H1 (cell line): Measurements from ENCODE around the gene TSR3. TPM values are rescaled to one million over a fixed set of nuclear protein-coding genes. Genes with fewer than 3 reads are reported as not detected.

Experiments used
- CTCF ChIA-PET: fragments of 300-600 bp; sonication (Branson Sonifier 250); formaldehyde crosslinking; loops from one replicate; lab custom pipeline; 2021; ENCODE audit not compliant: partially characterized antibody; lab: Charles Lee
- POLR2A ChIA-PET: fragments of 300-600 bp; sonication (Branson Sonifier 250); formaldehyde crosslinking; loops from one replicate; lab custom pipeline; 2021; ENCODE audit warnings: inconsistent platforms; ENCODE audit not compliant: partially characterized antibody; lab: Charles Lee
- DNase-seq, 2 experiments: peaks; one replicate each; pipeline versions ENCODE4 v3.0.0 to v3.0.0-alpha.2; 2010 to 2022; ENCODE audit warnings: low spot score in 2 of 2, low read depth in 1 of 2, mixed read lengths in 1 of 2
- FAIRE-seq: peaks from 2 replicates; lab custom pipeline; 2011; peaks lifted over from hg19 to GRCh38; lab: Jason Lieb, UNC
- H2AFZ ChIP-seq: 2 replicates; pipeline ENCODE4 v1.8.1; 2012; ENCODE audit warnings: low read length, inconsistent platforms
- H2AK5ac ChIP-seq: 2 replicates; pipeline ENCODE4 v1.6.1; 2013; ENCODE audit warnings: low read depth, low read length
- H2BK120ac ChIP-seq: replicated peaks from 2 replicates; pipeline ENCODE3; 2013; ENCODE audit warnings: low read depth, low read length, inconsistent platforms
- H2BK12ac ChIP-seq: 2 replicates; pipeline ENCODE4 v1.6.1; 2013; ENCODE audit warnings: low read depth, low read length
- H2BK15ac ChIP-seq: 2 replicates; pipeline ENCODE4 v1.6.1; 2013; ENCODE audit warnings: low read length
- H2BK20ac ChIP-seq: 2 replicates; pipeline ENCODE4 v1.6.1; 2013; ENCODE audit warnings: low read length
- H2BK5ac ChIP-seq: 2 replicates; pipeline ENCODE4 v1.6.1; 2013; ENCODE audit warnings: low read depth, low read length
- H3K14ac ChIP-seq: 2 replicates; pipeline ENCODE4 v1.6.1; 2013; ENCODE audit warnings: inconsistent platforms; ENCODE audit not compliant: insufficient read length
- H3K18ac ChIP-seq: 2 replicates; pipeline ENCODE4 v1.6.1; 2013; ENCODE audit warnings: low read length; ENCODE audit errors: extremely low read depth
- H3K23ac ChIP-seq: 2 replicates; pipeline ENCODE4 v1.6.1; 2013; ENCODE audit warnings: inconsistent platforms; ENCODE audit not compliant: insufficient read length
- H3K23me2 ChIP-seq: 2 replicates; pipeline ENCODE4 v1.6.1; 2013; ENCODE audit warnings: low read depth, low read length
- H3K27ac ChIP-seq: 2 replicates; pipeline ENCODE4 v1.6.1; 2011; ENCODE audit warnings: low read depth, low read length, inconsistent platforms
- H3K27me3 ChIP-seq, 4 experiments: replicated peaks in 1 of 4; 1 replicate in 1 of 4; 2 replicates in 3 of 4; pipeline versions ENCODE4 v1.6.1 to v1.8.1; 2011 to 2013; ENCODE audit warnings: low read length in 3 of 4, mild to moderate bottlenecking in 3 of 4, inconsistent platforms in 2 of 4, mixed read lengths in 2 of 4, moderate library complexity in 1 of 4; ENCODE audit not compliant: control insufficient read depth in 3 of 4, insufficient read depth in 3 of 4; ENCODE audit errors: extremely low read depth in 1 of 4
- H3K36me3 ChIP-seq, 4 experiments: 2 replicates each; pipeline versions ENCODE4 v1.6.1 to v1.8.1; 2011 to 2013; ENCODE audit warnings: mild to moderate bottlenecking in 4 of 4, low read length in 3 of 4, moderate library complexity in 2 of 4, control low read depth in 1 of 4, inconsistent platforms in 1 of 4; ENCODE audit not compliant: insufficient read depth in 4 of 4, control insufficient read depth in 2 of 4
- H3K4ac ChIP-seq: replicated peaks from 2 replicates; pipeline ENCODE3; 2013; ENCODE audit warnings: low read length, low read depth, mixed read lengths, inconsistent platforms; ENCODE audit not compliant: insufficient read length
- H3K4me1 ChIP-seq, 4 experiments: replicated peaks in 1 of 4; 1 replicate in 1 of 4; 2 replicates in 3 of 4; pipeline versions ENCODE4 v1.6.1 to v1.8.1; 2011 to 2013; ENCODE audit warnings: low read length in 3 of 4, inconsistent platforms in 2 of 4, mixed read lengths in 1 of 4; ENCODE audit not compliant: insufficient read depth in 4 of 4, control insufficient read depth in 3 of 4
- H3K4me2 ChIP-seq, 2 experiments: 2 replicates each; pipeline versions ENCODE4 v1.6.1 to v1.8.1; 2011 to 2013; ENCODE audit warnings: low read depth in 2 of 2, low read length in 2 of 2, control low read depth in 1 of 2, inconsistent platforms in 1 of 2, mild to moderate bottlenecking in 1 of 2; ENCODE audit not compliant: insufficient read depth in 1 of 2
- H3K4me3 ChIP-seq, 4 experiments: fragments of 200-600, 300-600 bp in 1 of 4; sonication (generic), shearing (Covaris generic), sonication (Bioruptor Twin) in 1 of 4; 2 replicates each; pipeline versions ENCODE4 v1.5.1 to v1.8.1; 2011 to 2016; ENCODE audit warnings: low read length in 4 of 4, low read depth in 3 of 4, control low read depth in 2 of 4, inconsistent platforms in 2 of 4, mild to moderate bottlenecking in 2 of 4, mixed read lengths in 1 of 4, moderate library complexity in 1 of 4; ENCODE audit not compliant: insufficient read depth in 2 of 4; ENCODE audit errors: extremely low read depth in 1 of 4
- H3K56ac ChIP-seq: replicated peaks from 2 replicates; pipeline ENCODE3; 2013; ENCODE audit warnings: low read depth, mild to moderate bottlenecking, mixed read lengths, low read length, inconsistent platforms; ENCODE audit not compliant: insufficient read length
- H3K79me1 ChIP-seq: 2 replicates; pipeline ENCODE4 v1.6.1; 2013; ENCODE audit warnings: low read depth, low read length, control low read depth
- H3K79me2 ChIP-seq, 2 experiments: 2 replicates each; pipeline versions ENCODE4 v1.6.1 to v1.8.1; 2012 to 2013; ENCODE audit warnings: low read length in 2 of 2, mild to moderate bottlenecking in 2 of 2, inconsistent platforms in 1 of 2; ENCODE audit not compliant: insufficient read depth in 2 of 2, control insufficient read depth in 1 of 2
- H3K9ac ChIP-seq, 4 experiments: replicated peaks in 1 of 4; 1 replicate in 1 of 4; 2 replicates in 3 of 4; pipeline versions ENCODE4 v1.6.1 to v1.8.1; 2011 to 2013; ENCODE audit warnings: low read depth in 3 of 4, low read length in 3 of 4, control low read depth in 2 of 4, mild to moderate bottlenecking in 2 of 4, moderate library complexity in 2 of 4, inconsistent platforms in 1 of 4; ENCODE audit errors: extremely low read depth in 1 of 4
- H3K9me3 ChIP-seq, 2 experiments: 2 replicates each; pipeline versions ENCODE4 v1.6.1 to v1.8.1; 2012 to 2013; ENCODE audit warnings: mild to moderate bottlenecking in 2 of 2, moderate library complexity in 2 of 2, control low read depth in 1 of 2, inconsistent platforms in 1 of 2, low read depth in 1 of 2, low read length in 1 of 2, mixed read lengths in 1 of 2; ENCODE audit not compliant: insufficient read depth in 2 of 2
- H4K20me1 ChIP-seq, 2 experiments: replicated peaks in 1 of 2; 2 replicates each; pipeline versions ENCODE3 to v1.8.1; 2011 to 2013; ENCODE audit warnings: inconsistent platforms in 2 of 2, low read length in 2 of 2, mild to moderate bottlenecking in 1 of 2; ENCODE audit not compliant: insufficient read depth in 2 of 2, control insufficient read depth in 1 of 2
- H4K5ac ChIP-seq: 2 replicates; pipeline ENCODE4 v1.6.1; 2013; ENCODE audit warnings: low read length, low read depth, mixed read lengths, inconsistent platforms; ENCODE audit not compliant: insufficient read length
- H4K8ac ChIP-seq: 2 replicates; pipeline ENCODE4 v1.8.0; 2013; ENCODE audit warnings: mild to moderate bottlenecking, moderate library complexity, low read length, inconsistent platforms; ENCODE audit not compliant: insufficient read depth; ENCODE audit errors: extremely low read depth
- H4K91ac ChIP-seq: replicated peaks from 2 replicates; pipeline ENCODE3; 2013; ENCODE audit warnings: low read length, mixed read lengths, inconsistent platforms; ENCODE audit not compliant: insufficient read length
- BACH1 ChIP-seq: IDR thresholded peaks from 2 replicates; pipeline ENCODE4 v1.6.1; 2012; ENCODE audit warnings: low read length, improper control_type of control experiment
- CBX5 ChIP-seq: fragments of 300-800, 300-1000 bp; sonication (generic); IDR thresholded peaks from 2 replicates; pipeline ENCODE4 v1.7.1; 2016; ENCODE audit warnings: antibody characterized with exemption, low read length, low read depth
- EZH2 ChIP-seq: fragments of 200-600 bp; sonication (generic); IDR thresholded peaks from 2 replicates; pipeline ENCODE4 v1.7.1; 2012; ENCODE audit warnings: low read depth, mild to moderate bottlenecking, moderate library complexity, low read length, inconsistent platforms; ENCODE audit not compliant: severe bottlenecking
- GTF2F1 ChIP-seq: IDR thresholded peaks from 2 replicates; pipeline ENCODE4 v1.6.1; 2012; ENCODE audit warnings: low read depth, low read length, improper control_type of control experiment, borderline replicate concordance
- JUND ChIP-seq: IDR thresholded peaks from 2 replicates; pipeline ENCODE4 v1.6.1; 2011; ENCODE audit warnings: mild to moderate bottlenecking, improper control_type of control experiment, low read length
- KDM1A ChIP-seq: fragments of 200-600, 300-600 bp; sonication (generic); IDR thresholded peaks from 2 replicates; pipeline ENCODE4 v1.7.1; 2016; ENCODE audit warnings: mild to moderate bottlenecking, low read length, borderline replicate concordance
- KDM4A ChIP-seq: IDR thresholded peaks from one replicate; pipeline ENCODE4 v1.7.1; 2012; ENCODE audit warnings: low read depth, mild to moderate bottlenecking, moderate library complexity, low read length, inconsistent platforms; ENCODE audit not compliant: severe bottlenecking
- NANOG ChIP-seq: IDR thresholded peaks from 2 replicates; pipeline ENCODE4 v1.6.1; 2011; ENCODE audit warnings: low read length, low read depth, mild to moderate bottlenecking, inconsistent platforms; ENCODE audit not compliant: insufficient read depth, poor library complexity, severe bottlenecking
- NRF1 ChIP-seq: IDR thresholded peaks from 2 replicates; pipeline ENCODE4 v1.6.1; 2011; ENCODE audit warnings: mild to moderate bottlenecking, low read depth, low read length, improper control_type of control experiment
- RXRA ChIP-seq: IDR thresholded peaks from 2 replicates; pipeline ENCODE4 v1.6.1; 2011; ENCODE audit warnings: low read depth, mild to moderate bottlenecking, low read length, moderate library complexity; ENCODE audit not compliant: insufficient read depth
- SIN3A ChIP-seq, 2 experiments: IDR thresholded peaks in 1 of 2; conservative IDR thresholded peaks in 1 of 2; 2 replicates each; pipeline ENCODE4 v1.6.1; 2011 to 2012; ENCODE audit warnings: low read length in 2 of 2, improper control_type of control experiment in 1 of 2, low read depth in 1 of 2, mild to moderate bottlenecking in 1 of 2
- WGBS, 2 experiments: shearing (Covaris generic) in 1 of 2; methylation state at CpG; one replicate each; pipeline versions ENCODE4 v1.1.6 to v1.1.7; 2013 to 2015; ENCODE audit warnings: low lambda C conversion rate in 2 of 2, mixed read lengths in 2 of 2, inconsistent platforms in 1 of 2, low coverage in 1 of 2, missing lambda C conversion rate in 1 of 2; ENCODE audit not compliant: insufficient replicate concordance in 2 of 2, insufficient coverage in 1 of 2, insufficient read length in 1 of 2; ENCODE audit errors: extremely low coverage in 1 of 2, missing lambda C conversion rate in 1 of 2; 5-methylcytosine and 5-hydroxymethylcytosine counted together
- polyA plus RNA-seq, 7 experiments: library from polyadenylated mRNA; depleted of rRNA in 3 of 7; stranded (reverse) in 5 of 7; unstranded in 2 of 7; fragments of >200 nt in 5 of 7; fragments of 200-250 nt in 2 of 7; gene quantifications; 1 replicate in 5 of 7; 2 replicates in 1 of 7; 4 replicates in 1 of 7; pipeline versions ENCODE4 v1.2.1 to v1.2.3, GENCODE V29; 2011 to 2013; ENCODE audit warnings: missing spikeins in 2 of 7, mixed read lengths in 2 of 7
- total RNA-seq: library from RNA; stranded (reverse); fragmentation: NEBNext Ultra II Directional; extraction: Animal tissue kit (Norgen Biotek cat#: 25700); gene quantifications from 2 replicates; pipeline ENCODE4 v1.2.1, GENCODE V29; 2021

TSR3 gene
- total and polyA plus RNA-seq, 2 of the 8 experiments (the other 6 are each of a cell fraction or from before 2014, with no cell fraction given), result 43.1 to 52.3 TPM

DNA sequence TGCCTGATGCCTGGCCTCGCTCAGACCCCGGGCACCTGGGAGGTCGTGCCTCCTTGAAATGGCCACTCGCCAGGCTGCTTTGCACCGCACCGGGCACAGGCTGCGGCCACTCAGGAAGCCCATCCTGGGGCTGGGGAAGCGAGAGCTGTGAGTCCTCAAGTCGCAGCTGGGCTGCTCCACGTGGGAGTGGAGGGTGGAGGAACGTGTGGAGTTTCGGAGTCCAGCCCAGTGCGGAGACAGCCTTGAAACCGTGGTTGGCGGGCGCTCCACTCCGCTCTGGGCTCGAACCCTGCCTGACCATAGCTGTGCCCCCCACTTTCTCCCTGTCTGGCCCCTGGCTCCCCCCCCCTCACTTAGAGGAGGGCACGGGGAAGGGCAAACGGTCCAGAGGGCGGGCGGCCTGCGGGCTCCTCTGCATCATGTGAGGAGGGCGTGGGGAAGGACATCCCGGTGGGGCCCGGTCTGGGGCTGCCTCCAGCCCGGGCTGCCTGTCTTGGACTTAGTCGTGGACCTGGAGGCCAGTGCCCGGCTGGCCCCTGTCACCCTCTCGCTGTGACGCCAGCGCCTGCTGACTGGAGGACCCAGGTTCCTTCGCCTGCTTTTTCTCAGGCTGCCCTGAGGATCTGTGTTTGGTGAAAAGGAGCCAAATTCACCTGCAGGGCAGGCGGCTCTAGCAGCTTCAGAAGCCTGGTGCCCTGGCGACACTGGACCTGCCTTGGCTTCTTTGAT is 39.8 kb downstream of the TSR3 start:
- H3K23ac ChIP-seq, result no peak overlapping the region
- FAIRE-seq (no peak), DNase-seq (no peak)
- no peaks in the 10 kb centered on the region for H3K9me3 ChIP-seq
- H2BK120ac ChIP-seq, result no peak overlapping the region
- H2BK20ac ChIP-seq, result no peak overlapping the region
- 88% methylated on average over 35 of the region's 35 CpGs; no CpG with 5 or more reads in 1 of the 2 experiments for WGBS, 2 experiments
- H3K4me3 ChIP-seq, result peak overlapping the region; percentile 89 to 98 (median 96); a peak in 7 of 8 replicates
- H3K4ac ChIP-seq, result no peak overlapping the region
- H3K27me3 ChIP-seq, result no peaks in the 10 kb centered on the region
- no peak overlapping the region for H2AFZ ChIP-seq
- no peak overlapping the region for H4K5ac ChIP-seq
- peaks cover 22% of the 10 kb centered on the region for H3K23me2 ChIP-seq
- H3K18ac ChIP-seq, result no peak overlapping the region
- H3K14ac ChIP-seq, result no peak overlapping the region
- no peak overlapping the region for H2BK5ac ChIP-seq
- no peak overlapping the region for H2AK5ac ChIP-seq
- ChIA-PET POLR2A (interaction anchor here (0.6 to 11.4 kb wide), 8 partner anchors 8 to 140 kb away, joined by 3 to 106 read pairs (median 5); no protein-coding TSS in a partner anchor), CTCF (interaction anchor here (1.0 to 1.9 kb wide), 7 partner anchors 11 to 35 kb away, joined by 3 to 4 read pairs (median 4); no protein-coding TSS in a partner anchor)
- no peak overlapping the region for H4K91ac ChIP-seq
- H3K4me1 ChIP-seq, result peaks cover 0 to 12% (median 5%) of the 10 kb centered on the region in 4 experiments; a peak in 5 of 7 replicates
- H3K79me1 ChIP-seq, result peaks cover 6% of the 10 kb centered on the region; the same call in 1 of the 2 replicates
- H3K56ac ChIP-seq, result no peak overlapping the region
- peaks cover 18 to 41% (median 28%) of the 10 kb centered on the region in 4 experiments; a peak in 7 of 8 replicates for H3K36me3 ChIP-seq
- H2BK12ac ChIP-seq, result no peak overlapping the region
- peak overlapping the region; percentile 79; the same call in 1 of the 2 replicates for H4K8ac ChIP-seq
- peaks cover 52 to 54% of the 10 kb centered on the region in 2 experiments for H4K20me1 ChIP-seq
- peak overlapping the region in 1 of 4 experiments; percentile 100; a peak in 2 of 7 replicates for H3K9ac ChIP-seq
- 0 out of 2 replicates have a peak overlapping the region, but pooled peaks have one; percentile 25 for H3K27ac ChIP-seq
- H2BK15ac ChIP-seq, result no peak overlapping the region
- H3K79me2 ChIP-seq, result peaks cover 36 to 66% of the 10 kb centered on the region in 2 experiments
- H3K4me2 ChIP-seq, result peak overlapping the region; percentile 96 to 99
- TF ChIP-seq RXRA, result no peak
- no peak for TF ChIP-seq SIN3A (conservative IDR thresholded peaks at IDR 0.05 in 1 of 2, IDR thresholded peaks at IDR 0.05 in 1 of 2; ENCODE audit: low read depth in 1 of 2, low read length in 2 of 2)
- no peak for TF ChIP-seq BACH1
- no peak for TF ChIP-seq JUND
- no peak for TF ChIP-seq CBX5
- TF ChIP-seq KDM4A, result no peak
- TF ChIP-seq NRF1, result no peak
- TF ChIP-seq GTF2F1, result no peak
- TF ChIP-seq NANOG, result no peak
- TF ChIP-seq KDM1A, result no peak
- TF ChIP-seq EZH2, result no peak
